PC-3 (cell line): ENCODE results near the gene CCDC8.
"Not testable (repeated sequence)": the region's sequence is repeated elsewhere in the genome, so short reads cannot be mapped to it uniquely, and the experiment has no call there.

Source experiments
- EZH2 ChIP-seq: fragments of 300-600 bp; sonication (generic); IDR thresholded peaks from one replicate; pipeline ENCODE4 v1.6.1; 2017; ENCODE audit warnings: antibody characterized with exemption, mild to moderate bottlenecking, low read length; ENCODE audit not compliant: unreplicated experiment
- EZH2phosphoT487 ChIP-seq: fragments of 300-600 bp; sonication (generic); IDR thresholded peaks from 2 replicates; pipeline ENCODE4 v1.6.1; 2018; ENCODE audit warnings: mild to moderate bottlenecking, antibody characterized with exemption, low read length, borderline replicate concordance
- TF ChIP-seq, protein P1 (sequence below): fragments of 300-600 bp; sonication (generic); conservative IDR thresholded peaks from 2 replicates; pipeline ENCODE4 v1.5.1; 2017; ENCODE audit warnings: antibody characterized with exemption, low read depth, mild to moderate bottlenecking, low read length

GRCh38 chr19:46375476-46376067, 37.8 kb downstream of the CCDC8 start:
- TF ChIP-seq, protein P1, sequence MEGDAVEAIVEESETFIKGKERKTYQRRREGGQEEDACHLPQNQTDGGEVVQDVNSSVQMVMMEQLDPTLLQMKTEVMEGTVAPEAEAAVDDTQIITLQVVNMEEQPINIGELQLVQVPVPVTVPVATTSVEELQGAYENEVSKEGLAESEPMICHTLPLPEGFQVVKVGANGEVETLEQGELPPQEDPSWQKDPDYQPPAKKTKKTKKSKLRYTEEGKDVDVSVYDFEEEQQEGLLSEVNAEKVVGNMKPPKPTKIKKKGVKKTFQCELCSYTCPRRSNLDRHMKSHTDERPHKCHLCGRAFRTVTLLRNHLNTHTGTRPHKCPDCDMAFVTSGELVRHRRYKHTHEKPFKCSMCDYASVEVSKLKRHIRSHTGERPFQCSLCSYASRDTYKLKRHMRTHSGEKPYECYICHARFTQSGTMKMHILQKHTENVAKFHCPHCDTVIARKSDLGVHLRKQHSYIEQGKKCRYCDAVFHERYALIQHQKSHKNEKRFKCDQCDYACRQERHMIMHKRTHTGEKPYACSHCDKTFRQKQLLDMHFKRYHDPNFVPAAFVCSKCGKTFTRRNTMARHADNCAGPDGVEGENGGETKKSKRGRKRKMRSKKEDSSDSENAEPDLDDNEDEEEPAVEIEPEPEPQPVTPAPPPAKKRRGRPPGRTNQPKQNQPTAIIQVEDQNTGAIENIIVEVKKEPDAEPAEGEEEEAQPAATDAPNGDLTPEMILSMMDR, result not testable (repeated sequence)
- not testable (repeated sequence) for TF ChIP-seq EZH2phosphoT487, EZH2
